HepG2 (cell line): ENCODE data around the gene FAM162A. TPM values are rescaled to one million over a fixed set of nuclear protein-coding genes. Genes with fewer than 3 reads are reported as not detected.

Experiments used
- ATAC-seq: fragments of 200-7000 bp; cut with Tn5 transposase; 3 replicates; pipeline ENCODE4 v1.9.1; 2020; ENCODE audit warnings: mild to moderate bottlenecking, moderate library complexity
- BruUV-seq: library from RNA; stranded (reverse); fragments of 400-500 nt; replicated peaks from 2 replicates; lab custom pipeline; 2021; lab: Mats Ljungman, UMichigan
- CTCF ChIA-PET: fragments of 300-600 bp; formaldehyde crosslinking; extraction: SDS; loops from one replicate; lab custom pipeline; 2021; ENCODE audit warnings: low total read pairs, inconsistent platforms, low intra/inter-chr PET ratio; lab: Yijun Ruan, JAX
- POLR2A ChIA-PET: fragments of 350-600 bp; sonication (Branson Sonifier 250); formaldehyde crosslinking; loops from one replicate; lab custom pipeline; 2020; ENCODE audit warnings: antibody characterized with exemption, inconsistent platforms; lab: Yijun Ruan, JAX
- DNase-seq: peaks from one replicate; pipeline ENCODE4 v3.0.0-alpha.2; 2015; ENCODE audit warnings: low spot score
- FAIRE-seq: peaks from 3 replicates; lab custom pipeline; 2011; peaks lifted over from hg19 to GRCh38; lab: Jason Lieb, UNC
- H2AFZ ChIP-seq: one replicate; pipeline ENCODE4 v1.6.1; 2011; ENCODE audit warnings: low read length, inconsistent platforms
- H3K27ac ChIP-seq: fragments of 300-600 bp; 3 replicates; pipeline ENCODE4 v1.8.0; 2011; ENCODE audit warnings: mixed run types, mild to moderate bottlenecking, mixed read lengths, low read length, inconsistent platforms; ENCODE audit not compliant: insufficient read depth; ENCODE audit errors: extremely low read length
- H3K27me3 ChIP-seq, 2 experiments: fragments of 200-600 bp in 1 of 2; 2 replicates in 1 of 2; 3 replicates in 1 of 2; pipeline versions ENCODE4 v1.6.0 to v1.8.0; 2011; ENCODE audit warnings: low read length in 2 of 2, mild to moderate bottlenecking in 2 of 2, moderate library complexity in 2 of 2, inconsistent platforms in 1 of 2; ENCODE audit not compliant: insufficient read depth in 2 of 2, control insufficient read depth in 1 of 2
- H3K36me3 ChIP-seq, 2 experiments: fragments of 200-600 bp in 1 of 2; replicated peaks in 1 of 2; 2 replicates in 1 of 2; 3 replicates in 1 of 2; pipeline versions ENCODE4 v1.5.1 to v1.8.0; 2011; ENCODE audit warnings: low read length in 2 of 2, inconsistent platforms in 1 of 2; ENCODE audit not compliant: insufficient read depth in 2 of 2, control insufficient read depth in 1 of 2
- H3K4me1 ChIP-seq: 2 replicates; pipeline ENCODE4 v1.5.1; 2012; ENCODE audit warnings: low read length, inconsistent platforms; ENCODE audit not compliant: insufficient read depth
- H3K4me2 ChIP-seq: 2 replicates; pipeline ENCODE4 v1.6.0; 2011; ENCODE audit warnings: low read depth, low read length, inconsistent platforms
- H3K4me3 ChIP-seq, 3 experiments: fragments of 200-600 bp in 1 of 3; sonication (generic), shearing (Covaris generic) in 1 of 3; replicated peaks in 1 of 3; 2 replicates each; pipeline ENCODE4 v1.5.1; 2011 to 2016; ENCODE audit warnings: low read length in 3 of 3, inconsistent platforms in 2 of 3, low read depth in 2 of 3, mild to moderate bottlenecking in 2 of 3, control low read depth in 1 of 3, mixed read lengths in 1 of 3; ENCODE audit not compliant: insufficient read depth in 1 of 3
- H3K79me2 ChIP-seq: one replicate; pipeline ENCODE4 v1.6.1; 2011; ENCODE audit warnings: low read length, inconsistent platforms; ENCODE audit not compliant: insufficient read depth
- H3K9ac ChIP-seq: 2 replicates; pipeline ENCODE4 v1.6.0; 2011; ENCODE audit warnings: mild to moderate bottlenecking, low read depth, low read length, inconsistent platforms; ENCODE audit not compliant: insufficient read depth
- H3K9me3 ChIP-seq: 2 replicates; pipeline ENCODE4 v1.5.1; 2012; ENCODE audit warnings: mild to moderate bottlenecking, low read length
- H4K20me1 ChIP-seq: 2 replicates; pipeline ENCODE4 v1.6.0; 2011; ENCODE audit warnings: inconsistent platforms, mild to moderate bottlenecking, low read length, moderate library complexity; ENCODE audit not compliant: insufficient read depth
- ATM ChIP-seq: fragments of 450-650 bp; IDR thresholded peaks from 2 replicates; pipeline ENCODE4 v1.7.1; 2017; ENCODE audit warnings: mild to moderate bottlenecking, borderline replicate concordance
- RBAK ChIP-seq: sonication (generic); formaldehyde crosslinking; IDR thresholded peaks from 2 replicates; pipeline ENCODE4 v1.5.1; 2020; ENCODE audit warnings: mild to moderate bottlenecking, missing genetic modification reagents
- ZIK1 ChIP-seq: sonication (generic); formaldehyde crosslinking; IDR thresholded peaks from 2 replicates; pipeline ENCODE4 v1.5.0; 2020; ENCODE audit warnings: mild to moderate bottlenecking, low read depth, missing genetic modification reagents, borderline replicate concordance
- ZNF44 ChIP-seq: sonication (generic); formaldehyde crosslinking; IDR thresholded peaks from 2 replicates; pipeline ENCODE4 v1.5.1; 2020; ENCODE audit warnings: mild to moderate bottlenecking, missing genetic modification reagents
- ZNF484 ChIP-seq: sonication (generic); formaldehyde crosslinking; IDR thresholded peaks from 2 replicates; pipeline ENCODE4 v1.5.1; 2020; ENCODE audit warnings: mild to moderate bottlenecking, low read depth, missing genetic modification reagents, borderline replicate concordance
- ZNF567 ChIP-seq: sonication (generic); formaldehyde crosslinking; IDR thresholded peaks from 2 replicates; pipeline ENCODE4 v1.8.1; 2023; ENCODE audit warnings: mild to moderate bottlenecking, missing genetic modification reagents, borderline replicate concordance
- ZNF652 ChIP-seq: IDR thresholded peaks from 2 replicates; pipeline ENCODE4 v1.6.1; 2016; ENCODE audit warnings: low read depth, borderline replicate concordance
- WGBS: methylation state at CpG from one replicate; pipeline ENCODE4 v1.1.6; 2017; ENCODE audit warnings: low lambda C conversion rate; 5-methylcytosine and 5-hydroxymethylcytosine counted together
- in situ Hi-C: cut with HindIII; loops from 2 replicates; pipeline ENCODE4 v1.10.0; 2017; ENCODE audit warnings: low pct_unique_long_range_greater_than_20kb; ENCODE audit not compliant: extremely low pct_ligation_motif_present
- intact Hi-C: fragments of 100-400 bp; cut with micrococcal nuclease; formaldehyde crosslinking; loops from one replicate; pipeline ENCODE4 v1.10.0; 2022; ENCODE audit not compliant: unreplicated experiment
- polyA plus RNA-seq, 8 experiments: library from polyadenylated mRNA; depleted of rRNA in 3 of 8; stranded (reverse) in 7 of 8; unstranded in 1 of 8; fragments of >200 nt; fragmentation: Illumina TruSeq in 4 of 8; extraction: Trizol in 4 of 8; gene quantifications; 2 replicates each; pipeline versions ENCODE4 v1.2.1 to v1.2.3, GENCODE V29; 2011 to 2016; ENCODE audit warnings: low read depth in 4 of 8, missing spikeins in 1 of 8, mixed read lengths in 1 of 8; ENCODE audit not compliant: insufficient read depth in 1 of 8
- total RNA-seq, 5 experiments: library from RNA; depleted of rRNA; stranded (reverse); fragments of >200 nt; fragmentation: Illumina TruSeq; extraction: Trizol; gene quantifications; 2 replicates each; pipeline ENCODE4 v1.2.3, GENCODE V29; 2016; ENCODE audit warnings: low read depth in 1 of 5
- TF ChIP-seq, protein P1 (sequence below): sonication (generic); formaldehyde crosslinking; IDR thresholded peaks from 2 replicates; pipeline ENCODE4 v1.4.0; 2020; ENCODE audit warnings: mild to moderate bottlenecking, missing genetic modification reagents, borderline replicate concordance
- TF ChIP-seq, protein P2 (sequence below): sonication (generic); formaldehyde crosslinking; IDR thresholded peaks from 2 replicates; pipeline ENCODE4 v1.5.0; 2020; ENCODE audit warnings: mild to moderate bottlenecking, missing genetic modification reagents
- TF ChIP-seq, protein P3 (sequence below): sonication (generic); formaldehyde crosslinking; IDR thresholded peaks from 2 replicates; pipeline ENCODE4 v1.4.0; 2020; ENCODE audit warnings: missing genetic modification reagents

The FAM162A gene
- total and polyA plus RNA-seq, 2 of the 13 experiments (the other 11 are each of a cell fraction or from before 2014, with no cell fraction given), result 115 to 155 TPM

DNA sequence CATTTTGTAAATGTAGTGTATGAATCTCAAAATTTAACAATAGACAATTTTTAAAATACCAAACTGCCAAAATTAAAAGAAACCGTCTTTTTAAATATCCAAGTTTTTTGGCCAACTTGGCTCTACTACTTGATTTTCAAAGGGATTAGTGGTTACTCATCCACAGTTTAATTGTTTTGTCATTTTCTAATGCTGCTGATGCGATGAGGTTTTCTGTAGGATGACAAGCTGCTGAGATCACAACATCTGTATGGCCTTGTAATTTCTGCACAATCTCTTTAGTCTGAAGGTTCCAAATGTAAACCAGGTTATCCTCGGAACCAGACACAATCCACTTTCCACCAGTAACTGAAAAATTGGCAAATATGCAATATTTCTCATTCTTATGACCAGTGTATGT lies 30.4 kb downstream of the FAM162A start (continued):
- TF ChIP-seq, protein P1, sequence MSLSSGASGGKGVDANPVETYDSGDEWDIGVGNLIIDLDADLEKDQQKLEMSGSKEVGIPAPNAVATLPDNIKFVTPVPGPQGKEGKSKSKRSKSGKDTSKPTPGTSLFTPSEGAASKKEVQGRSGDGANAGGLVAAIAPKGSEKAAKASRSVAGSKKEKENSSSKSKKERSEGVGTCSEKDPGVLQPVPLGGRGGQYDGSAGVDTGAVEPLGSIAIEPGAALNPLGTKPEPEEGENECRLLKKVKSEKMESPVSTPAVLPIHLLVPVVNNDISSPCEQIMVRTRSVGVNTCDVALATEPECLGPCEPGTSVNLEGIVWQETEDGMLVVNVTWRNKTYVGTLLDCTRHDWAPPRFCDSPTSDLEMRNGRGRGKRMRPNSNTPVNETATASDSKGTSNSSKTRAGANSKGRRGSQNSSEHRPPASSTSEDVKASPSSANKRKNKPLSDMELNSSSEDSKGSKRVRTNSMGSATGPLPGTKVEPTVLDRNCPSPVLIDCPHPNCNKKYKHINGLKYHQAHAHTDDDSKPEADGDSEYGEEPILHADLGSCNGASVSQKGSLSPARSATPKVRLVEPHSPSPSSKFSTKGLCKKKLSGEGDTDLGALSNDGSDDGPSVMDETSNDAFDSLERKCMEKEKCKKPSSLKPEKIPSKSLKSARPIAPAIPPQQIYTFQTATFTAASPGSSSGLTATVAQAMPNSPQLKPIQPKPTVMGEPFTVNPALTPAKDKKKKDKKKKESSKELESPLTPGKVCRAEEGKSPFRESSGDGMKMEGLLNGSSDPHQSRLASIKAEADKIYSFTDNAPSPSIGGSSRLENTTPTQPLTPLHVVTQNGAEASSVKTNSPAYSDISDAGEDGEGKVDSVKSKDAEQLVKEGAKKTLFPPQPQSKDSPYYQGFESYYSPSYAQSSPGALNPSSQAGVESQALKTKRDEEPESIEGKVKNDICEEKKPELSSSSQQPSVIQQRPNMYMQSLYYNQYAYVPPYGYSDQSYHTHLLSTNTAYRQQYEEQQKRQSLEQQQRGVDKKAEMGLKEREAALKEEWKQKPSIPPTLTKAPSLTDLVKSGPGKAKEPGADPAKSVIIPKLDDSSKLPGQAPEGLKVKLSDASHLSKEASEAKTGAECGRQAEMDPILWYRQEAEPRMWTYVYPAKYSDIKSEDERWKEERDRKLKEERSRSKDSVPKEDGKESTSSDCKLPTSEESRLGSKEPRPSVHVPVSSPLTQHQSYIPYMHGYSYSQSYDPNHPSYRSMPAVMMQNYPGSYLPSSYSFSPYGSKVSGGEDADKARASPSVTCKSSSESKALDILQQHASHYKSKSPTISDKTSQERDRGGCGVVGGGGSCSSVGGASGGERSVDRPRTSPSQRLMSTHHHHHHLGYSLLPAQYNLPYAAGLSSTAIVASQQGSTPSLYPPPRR (CRISPR knock-in tag), result no peak
- TF ChIP-seq ATM, result no peak

DNA sequence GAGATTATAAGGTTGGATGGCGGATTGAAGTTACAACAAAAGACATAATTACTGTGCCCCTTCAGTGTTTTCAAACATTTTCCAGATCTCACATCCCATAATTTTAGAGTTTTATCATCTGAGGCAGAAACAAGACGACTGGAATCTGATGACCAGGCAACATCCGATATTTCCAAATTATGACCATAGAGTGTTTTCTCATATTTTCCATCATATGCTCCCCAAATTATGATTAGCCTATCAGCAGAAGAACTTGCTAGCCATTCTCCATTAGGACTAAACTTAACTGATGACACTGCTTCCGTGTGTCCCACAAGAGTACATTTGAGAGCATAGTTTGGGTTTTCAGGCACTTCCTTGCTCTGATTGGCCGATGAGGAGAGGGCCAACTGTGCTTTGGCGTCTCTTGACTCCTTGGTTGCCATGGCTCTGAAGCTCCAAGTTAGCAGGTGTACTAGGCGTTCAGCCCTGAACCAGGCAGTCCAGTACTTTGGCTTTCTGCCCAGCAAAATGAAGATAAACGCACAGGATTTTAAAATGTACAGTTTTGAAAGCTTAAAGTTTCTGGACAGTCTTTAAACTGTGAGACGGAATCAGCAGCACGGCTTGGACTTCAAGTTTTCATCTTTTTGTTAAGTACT lies 31.2 kb downstream of the FAM162A start:
- H3K36me3 ChIP-seq, result peaks cover 1 to 14% of the 10 kb centered on the region in 2 experiments; a peak in 3 of 5 replicates
- H3K79me2 ChIP-seq, result peaks cover 35% of the 10 kb centered on the region
- no peaks in the 10 kb centered on the region; a peak in 1 of 5 replicates for H3K27me3 ChIP-seq
- peak overlapping the region; percentile 99 for H3K4me2 ChIP-seq
- in situ Hi-C loops, result no loop called here
- H4K20me1 ChIP-seq, result no peaks in the 10 kb centered on the region
- H3K4me1 ChIP-seq, result peaks cover 33% of the 10 kb centered on the region
- BruUV-seq, result TSS peak; percentile 80
- WGBS, result 24% methylated on average over 10 of the region's 10 CpGs
- intact Hi-C loops, result loop anchor here (2.0 kb wide), 1 partner anchor 22 kb away; no protein-coding TSS in a partner anchor
- ATAC-seq (peak; percentile 50), DNase-seq (peak; percentile 25), FAIRE-seq (peak; percentile 37)
- H3K27ac ChIP-seq, result peak overlapping the region; percentile 89
- H3K9me3 ChIP-seq, result no peaks in the 10 kb centered on the region
- H3K4me3 ChIP-seq, result peak overlapping the region; percentile 61 to 81 (median 81)
- ChIA-PET CTCF (no interaction called here), POLR2A (interaction anchor here (1.3 to 2.7 kb wide), 10 partner anchors 10 to 379 kb away, joined by 4 to 48 read pairs (median 4); partner anchors contain the start of genes DTX3L, FAM162A, HSPBAP1 and KPNA1)
- peak overlapping the region; percentile 95 for H3K9ac ChIP-seq
- H2AFZ ChIP-seq, result no peak overlapping the region
- TF ChIP-seq ZNF652 (CRISPR knock-in tag), result peak; percentile 50; the same call in 1 of the 2 replicates
- TF ChIP-seq, protein P2, sequence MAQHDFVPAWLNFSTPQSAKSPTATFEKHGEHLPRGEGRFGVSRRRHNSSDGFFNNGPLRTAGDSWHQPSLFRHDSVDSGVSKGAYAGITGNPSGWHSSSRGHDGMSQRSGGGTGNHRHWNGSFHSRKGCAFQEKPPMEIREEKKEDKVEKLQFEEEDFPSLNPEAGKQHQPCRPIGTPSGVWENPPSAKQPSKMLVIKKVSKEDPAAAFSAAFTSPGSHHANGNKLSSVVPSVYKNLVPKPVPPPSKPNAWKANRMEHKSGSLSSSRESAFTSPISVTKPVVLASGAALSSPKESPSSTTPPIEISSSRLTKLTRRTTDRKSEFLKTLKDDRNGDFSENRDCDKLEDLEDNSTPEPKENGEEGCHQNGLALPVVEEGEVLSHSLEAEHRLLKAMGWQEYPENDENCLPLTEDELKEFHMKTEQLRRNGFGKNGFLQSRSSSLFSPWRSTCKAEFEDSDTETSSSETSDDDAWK (CRISPR knock-in tag), result no peak
- no peak for TF ChIP-seq RBAK (CRISPR knock-in tag)
- no peak for TF ChIP-seq ZNF484 (CRISPR knock-in tag)
- no peak for TF ChIP-seq ZIK1 (CRISPR knock-in tag)
- TF ChIP-seq ZNF567 (CRISPR knock-in tag), result 0 out of 2 replicates have a peak, but pooled peaks have one; percentile 3
- 0 out of 2 replicates have a peak, but pooled peaks have one; percentile 4 for TF ChIP-seq ZNF44
- TF ChIP-seq, protein P3, sequence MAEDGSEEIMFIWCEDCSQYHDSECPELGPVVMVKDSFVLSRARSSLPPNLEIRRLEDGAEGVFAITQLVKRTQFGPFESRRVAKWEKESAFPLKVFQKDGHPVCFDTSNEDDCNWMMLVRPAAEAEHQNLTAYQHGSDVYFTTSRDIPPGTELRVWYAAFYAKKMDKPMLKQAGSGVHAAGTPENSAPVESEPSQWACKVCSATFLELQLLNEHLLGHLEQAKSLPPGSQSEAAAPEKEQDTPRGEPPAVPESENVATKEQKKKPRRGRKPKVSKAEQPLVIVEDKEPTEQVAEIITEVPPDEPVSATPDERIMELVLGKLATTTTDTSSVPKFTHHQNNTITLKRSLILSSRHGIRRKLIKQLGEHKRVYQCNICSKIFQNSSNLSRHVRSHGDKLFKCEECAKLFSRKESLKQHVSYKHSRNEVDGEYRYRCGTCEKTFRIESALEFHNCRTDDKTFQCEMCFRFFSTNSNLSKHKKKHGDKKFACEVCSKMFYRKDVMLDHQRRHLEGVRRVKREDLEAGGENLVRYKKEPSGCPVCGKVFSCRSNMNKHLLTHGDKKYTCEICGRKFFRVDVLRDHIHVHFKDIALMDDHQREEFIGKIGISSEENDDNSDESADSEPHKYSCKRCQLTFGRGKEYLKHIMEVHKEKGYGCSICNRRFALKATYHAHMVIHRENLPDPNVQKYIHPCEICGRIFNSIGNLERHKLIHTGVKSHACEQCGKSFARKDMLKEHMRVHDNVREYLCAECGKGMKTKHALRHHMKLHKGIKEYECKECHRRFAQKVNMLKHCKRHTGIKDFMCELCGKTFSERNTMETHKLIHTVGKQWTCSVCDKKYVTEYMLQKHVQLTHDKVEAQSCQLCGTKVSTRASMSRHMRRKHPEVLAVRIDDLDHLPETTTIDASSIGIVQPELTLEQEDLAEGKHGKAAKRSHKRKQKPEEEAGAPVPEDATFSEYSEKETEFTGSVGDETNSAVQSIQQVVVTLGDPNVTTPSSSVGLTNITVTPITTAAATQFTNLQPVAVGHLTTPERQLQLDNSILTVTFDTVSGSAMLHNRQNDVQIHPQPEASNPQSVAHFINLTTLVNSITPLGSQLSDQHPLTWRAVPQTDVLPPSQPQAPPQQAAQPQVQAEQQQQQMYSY (CRISPR knock-in tag), result no peak
